PFSK-1 (cell line): ENCODE data around the gene CCDC85A.

ENCODE experiments used
- POLR2AphosphoS5 ChIP-seq: IDR thresholded peaks from 2 replicates; pipeline ENCODE4 v1.6.1; 2012; ENCODE audit warnings: low read depth, mild to moderate bottlenecking, control low read depth, low read length, moderate library complexity
- REST ChIP-seq, 2 experiments: IDR thresholded peaks; 2 replicates each; pipeline versions ENCODE4 v1.6.1 to v1.8.0; 2011 to 2012; ENCODE audit warnings: low read depth in 2 of 2, low read length in 2 of 2, control low read depth in 1 of 2, inconsistent platforms in 1 of 2, mild to moderate bottlenecking in 1 of 2, moderate library complexity in 1 of 2; ENCODE audit not compliant: insufficient read depth in 1 of 2
- SIN3A ChIP-seq: IDR thresholded peaks from 2 replicates; pipeline ENCODE4 v1.6.1; 2012; ENCODE audit warnings: mild to moderate bottlenecking, low read length, moderate library complexity, borderline replicate concordance; ENCODE audit not compliant: insufficient read depth

GRCh38 chr2:56314371-56314770 lies 130.6 kb downstream of the CCDC85A start:
- TF ChIP-seq POLR2AphosphoS5 (no peak), SIN3A (no peak), REST (IDR thresholded peaks at IDR 0.05; ENCODE audit: insufficient read depth in 1 of 2, low read depth in 2 of 2, low read length in 2 of 2) (no peak)
